SIG-M5 (cell line): Measurements from ENCODE around the gene TIMM50.
A peak's percentile ranks its signal among the peaks of the same experiment; 100 is the strongest.
"Not testable (repeated sequence)": the region's sequence is repeated elsewhere in the genome, so short reads cannot be mapped to it uniquely, and the experiment has no call there.

Source experiments
- DNase-seq: peaks from one replicate; lab custom pipeline; 2025; lab: John Stamatoyannopoulos, UW

Gene TIMM50

GRCh38 chr19:39480337-39481228 lies at the start of gene TIMM50:
Gene TIMM50, plus strand, starts transcription at chr19:39480838. Its CDS starts 16 bp downstream, at chr19:39480854.
- DNase-seq = peak; percentile 33

GRCh38 chr19:39432677-39433025 lies 48.0 kb upstream of the TIMM50 start:
- no peak for DNase-seq

GRCh38 chr19:39433480-39434079 lies 47.1 kb upstream of the TIMM50 start:
- no peak for DNase-seq

GRCh38 chr19:39434123-39435076 lies 46.2 kb upstream of the TIMM50 start:
- DNase-seq = no peak

- peak; percentile 73 for DNase-seq
Observed at GRCh38 chr19:39435499-39436349, 44.9 kb upstream of the TIMM50 start, which contains the start of gene RPS16. Gene RPS16, minus strand, starts transcription at chr19:39435949. Its CDS starts 54 bp downstream, at chr19:39435895.

- DNase-seq = no peak
Observed at GRCh38 chr19:39436350-39436716, 44.3 kb upstream of the TIMM50 start.

GRCh38 chr19:39438270-39438934 lies 42.2 kb upstream of the TIMM50 start:
- DNase-seq = no peak

GRCh38 chr19:39444598-39445195 lies 35.9 kb upstream of the TIMM50 start:
- no peak for DNase-seq

GRCh38 chr19:39445196-39446111 lies 35.2 kb upstream of the TIMM50 start, which contains the start of gene SUPT5H:
Gene SUPT5H, plus strand, starts transcription at chr19:39445582. Its CDS starts 309 bp downstream, at chr19:39445891.
- DNase-seq = peak; percentile 61

GRCh38 chr19:39446365-39447084 lies 34.1 kb upstream of the TIMM50 start:
- no peak for DNase-seq

- no peak for DNase-seq
Observed at GRCh38 chr19:39448271-39448670, 32.4 kb upstream of the TIMM50 start.

- no peak for DNase-seq
Observed at GRCh38 chr19:39449116-39449797, 31.4 kb upstream of the TIMM50 start.

- not testable (repeated sequence) for DNase-seq
Observed at GRCh38 chr19:39451257-39451656, 29.4 kb upstream of the TIMM50 start.

GRCh38 chr19:39463403-39463802 lies 17.2 kb upstream of the TIMM50 start:
- no peak for DNase-seq

- DNase-seq = no peak
Observed at GRCh38 chr19:39465956-39466747, 14.5 kb upstream of the TIMM50 start.

- no peak for DNase-seq
Observed at GRCh38 chr19:39467941-39468340, 12.7 kb upstream of the TIMM50 start.

GRCh38 chr19:39469036-39469435 lies 11.6 kb upstream of the TIMM50 start:
- no peak for DNase-seq
